Psoas muscle (tissue), 8 donors: ENCODE results near the gene SGCG. TPM values are rescaled to one million over a fixed set of nuclear protein-coding genes. Genes with fewer than 3 reads are reported as not detected.

ENCODE experiments used
- ATAC-seq, 4 donors: fragments of 200-7000 bp; cut with Tn5 transposase; one replicate each; pipeline ENCODE4 v1.9.1; 2020; ENCODE audit warnings: moderate library complexity in 3 of 4, mild to moderate bottlenecking in 2 of 4
- DNase-seq, 2 donors: peaks; one replicate each; pipeline ENCODE4 v3.0.0-alpha.2; 2020
- H3K27ac ChIP-seq: fragments of 200-600 bp; one replicate; pipeline ENCODE4 v1.8.0; 2022
- H3K27me3 ChIP-seq, 3 donors: fragments of 200-600 bp in 1 of 3; one replicate each; pipeline versions ENCODE4 v1.6.1 to v1.8.0; 2013 to 2022; ENCODE audit warnings: low read length in 2 of 3, mild to moderate bottlenecking in 2 of 3, moderate library complexity in 1 of 3; ENCODE audit not compliant: insufficient read depth in 3 of 3
- H3K36me3 ChIP-seq, 2 donors: fragments of 200-600 bp in 1 of 2; one replicate each; pipeline versions ENCODE4 v1.6.1 to v1.8.0; 2013 to 2022; ENCODE audit warnings: low read depth in 1 of 2, mild to moderate bottlenecking in 1 of 2, moderate library complexity in 1 of 2; ENCODE audit not compliant: insufficient read depth in 1 of 2
- H3K4me1 ChIP-seq: fragments of 200-600 bp; one replicate; pipeline ENCODE4 v1.8.0; 2022
- H3K4me3 ChIP-seq: fragments of 200-600 bp; one replicate; pipeline ENCODE4 v1.8.0; 2022; ENCODE audit warnings: mild to moderate bottlenecking
- H3K9me3 ChIP-seq: fragments of 200-600 bp; one replicate; pipeline ENCODE4 v1.8.0; 2022
- CTCF ChIP-seq: fragments of 200-600 bp; IDR thresholded peaks from one replicate; pipeline ENCODE4 v1.8.0; 2022; ENCODE audit warnings: antibody characterized with exemption
- WGBS, 3 donors: extraction: QIAGEN DNeasy Blood & Tissue Kit; methylation state at CpG; one replicate each; pipeline versions ENCODE4 v1.1.6 to v1.1.7; 2013; 5-methylcytosine and 5-hydroxymethylcytosine counted together
- intact Hi-C, 2 donors: fragments of 100-400 bp; cut with DNase I; formaldehyde crosslinking; loops; one replicate each; pipeline versions ENCODE4 v1.11.0 to v1.14.2; 2022
- polyA plus RNA-seq, 3 donors: library from polyadenylated mRNA; stranded (reverse); fragments of 200-250 nt; gene quantifications; one replicate each; pipeline ENCODE4 v1.2.3, GENCODE V29; 2013
- total RNA-seq, 4 donors: library from RNA; stranded (reverse); fragmentation: NEBNext Ultra II Directional in 2 of 4; extraction: Animal tissue kit (Norgen Biotek cat#: 25700) in 2 of 4; gene quantifications; one replicate each; pipeline versions ENCODE4 v1.2.1 to v1.2.4, GENCODE V29; 2021 to 2023
- donor health status: healthy with polysubstance abuse.
- donor health status: DM: no; HTN: no; CAD: no; lungs with moderate emphysema.
- donor health status: Bipolar disorder and iron deficiency.
- donor health status: healthy.
- donor health status: DM: yes; HTN: yes; CAD: no.
- donor health status: DM: no; HTN: no; CAD: no.
- donor health status: DM: no; HTN: no; CAD: no.
- donor health status: DM: yes; HTN: yes; CAD: no.

SGCG gene
- total and polyA plus RNA-seq, 7 donors = 1.4 to 77.6 (median 32.0) TPM

GRCh38 chr13:23367907-23368306 is 187.1 kb downstream of the SGCG start:
- no peak for ATAC-seq
- TF ChIP-seq CTCF = no peak
- whole genome bisulfite sequencing, 3 donors = 69 to 78% (median 69%) methylated on average over 6 of the region's 6 CpGs
- intact Hi-C loops = no loop called here
- Histone ChIP-seq H3K27ac (no peak overlapping the region), H3K4me1 (peaks cover 8% of the 10 kb centered on the region), H3K9me3 (no peaks in the 10 kb centered on the region), H3K27me3 (no peaks in the 10 kb centered on the region), H3K36me3 (peaks cover 3 to 85% of the 10 kb centered on the region in 2 donors), H3K4me3 (no peak overlapping the region)
- no peak for DNase-seq

GRCh38 chr13:23372264-23372906 is 191.6 kb downstream of the SGCG start:
- 39 to 47% (median 43%) methylated on average over 5 of the region's 5 CpGs for WGBS, 3 donors
- intact Hi-C loops = loop anchor here in 1 of 2 donors (10.0 kb wide), 1 partner anchor 502 kb away; no protein-coding TSS in a partner anchor
- ATAC-seq = no peak
- TF ChIP-seq CTCF = no peak
- Histone ChIP-seq H3K27me3 (no peaks in the 10 kb centered on the region), H3K4me1 (peaks cover 23% of the 10 kb centered on the region), H3K9me3 (no peaks in the 10 kb centered on the region), H3K4me3 (no peak overlapping the region), H3K27ac (no peak overlapping the region), H3K36me3 (peaks cover 0 to 40% of the 10 kb centered on the region in 2 donors)
- DNase-seq = no peak
